ENCODE data around the gene PTPRR.

The PTPRR gene

GRCh38 chr12:70936203-70936813, 15.8 kb upstream of the PTPRR start:
- H2BK15ac ChIP-seq (replicated peaks; ENCODE audit: low read depth): no peak overlapping the region
- H3K79me1 ChIP-seq (ENCODE audit: low read length): no peaks in the 10 kb centered on the region
- no peaks in the 10 kb centered on the region for H3K79me2 ChIP-seq (ENCODE audit: control insufficient read depth, insufficient read depth, low read length)
- DNase-seq: no peak
- H4K8ac ChIP-seq (ENCODE audit: low read depth, low read length): no peak overlapping the region
- H2AK5ac ChIP-seq (ENCODE audit: low read length): no peak overlapping the region
- no peak overlapping the region for H3K4me3 ChIP-seq (ENCODE audit: low read length)
- H3K27ac ChIP-seq (ENCODE audit: low read depth, low read length): no peak overlapping the region
- H3K27me3 ChIP-seq (ENCODE audit: insufficient read depth, low read length, poor library complexity): no peaks in the 10 kb centered on the region
- H3K23ac ChIP-seq (ENCODE audit: low read length): no peak overlapping the region
- no peak overlapping the region for H3K18ac ChIP-seq (ENCODE audit: low read length)
- no peak overlapping the region for H3K9ac ChIP-seq (ENCODE audit: low read length)
- no peak overlapping the region for H2BK120ac ChIP-seq (ENCODE audit: low read depth, low read length)
- no peaks in the 10 kb centered on the region for H3K4me1 ChIP-seq (ENCODE audit: control insufficient read depth, low read depth, low read length)
- no peak overlapping the region for H3K4ac ChIP-seq (ENCODE audit: low read depth, low read length)
- no peak overlapping the region for H3K56ac ChIP-seq (ENCODE audit: low read length)
- no CpG with 5 or more reads among the region's 3 CpGs for WGBS (ENCODE audit: extremely low coverage, insufficient coverage, low lambda C conversion rate)
- no peak overlapping the region for H4K5ac ChIP-seq (ENCODE audit: low read length)
- no peaks in the 10 kb centered on the region for H3K36me3 ChIP-seq (ENCODE audit: control insufficient read depth, insufficient read depth, low read length)
- no peak overlapping the region for H3K4me2 ChIP-seq (ENCODE audit: low read length)
- no peak overlapping the region for H2BK5ac ChIP-seq (ENCODE audit: low read length)

- no peak overlapping the region for H4K5ac ChIP-seq (ENCODE audit: low read length)
- no peaks in the 10 kb centered on the region for H3K27me3 ChIP-seq (ENCODE audit: insufficient read depth, low read length, poor library complexity)
- no peak overlapping the region for H3K56ac ChIP-seq (ENCODE audit: low read length)
- no peak overlapping the region for H3K18ac ChIP-seq (ENCODE audit: low read length)
- H2BK5ac ChIP-seq (ENCODE audit: low read length): no peak overlapping the region
- no peak overlapping the region for H2BK120ac ChIP-seq (ENCODE audit: low read depth, low read length)
- no peaks in the 10 kb centered on the region for H3K79me2 ChIP-seq (ENCODE audit: control insufficient read depth, insufficient read depth, low read length)
- no peak overlapping the region for H2BK15ac ChIP-seq (replicated peaks; ENCODE audit: low read depth)
- H3K4ac ChIP-seq (ENCODE audit: low read depth, low read length): no peak overlapping the region
- no peaks in the 10 kb centered on the region for H3K36me3 ChIP-seq (ENCODE audit: control insufficient read depth, insufficient read depth, low read length)
- no peak overlapping the region for H3K4me2 ChIP-seq (ENCODE audit: low read length)
- no peaks in the 10 kb centered on the region for H3K79me1 ChIP-seq (ENCODE audit: low read length)
- H3K9ac ChIP-seq (ENCODE audit: low read length): no peak overlapping the region
- no peak overlapping the region for H3K23ac ChIP-seq (ENCODE audit: low read length)
- H3K4me3 ChIP-seq (ENCODE audit: low read length): no peak overlapping the region
- H3K4me1 ChIP-seq (ENCODE audit: control insufficient read depth, low read depth, low read length): no peaks in the 10 kb centered on the region
- no peak overlapping the region for H4K8ac ChIP-seq (ENCODE audit: low read depth, low read length)
- DNase-seq: no peak
- H3K27ac ChIP-seq (ENCODE audit: low read depth, low read length): no peak overlapping the region
- H2AK5ac ChIP-seq (ENCODE audit: low read length): no peak overlapping the region
- WGBS (ENCODE audit: extremely low coverage, insufficient coverage, low lambda C conversion rate): no CpG with 5 or more reads among the region's 4 CpGs
Measured at GRCh38 chr12:70933133-70933532, 12.6 kb upstream of the PTPRR start.

GRCh38 chr12:70929029-70929428, 8.5 kb upstream of the PTPRR start:
- no peak overlapping the region for H3K27ac ChIP-seq (ENCODE audit: low read depth, low read length)
- no peak overlapping the region for H3K4ac ChIP-seq (ENCODE audit: low read depth, low read length)
- DNase-seq: no peak
- H3K4me2 ChIP-seq (ENCODE audit: low read length): no peak overlapping the region
- no peak overlapping the region for H3K18ac ChIP-seq (ENCODE audit: low read length)
- no peaks in the 10 kb centered on the region for H3K79me1 ChIP-seq (ENCODE audit: low read length)
- H4K8ac ChIP-seq (ENCODE audit: low read depth, low read length): no peak overlapping the region
- no peak overlapping the region for H2BK120ac ChIP-seq (ENCODE audit: low read depth, low read length)
- H2AK5ac ChIP-seq (ENCODE audit: low read length): no peak overlapping the region
- no peak overlapping the region for H3K56ac ChIP-seq (ENCODE audit: low read length)
- no peaks in the 10 kb centered on the region for H3K4me1 ChIP-seq (ENCODE audit: control insufficient read depth, low read depth, low read length)
- no peak overlapping the region for H3K9ac ChIP-seq (ENCODE audit: low read length)
- H3K27me3 ChIP-seq (ENCODE audit: insufficient read depth, low read length, poor library complexity): no peaks in the 10 kb centered on the region
- H3K36me3 ChIP-seq (ENCODE audit: control insufficient read depth, insufficient read depth, low read length): no peaks in the 10 kb centered on the region
- H3K4me3 ChIP-seq (ENCODE audit: low read length): no peak overlapping the region
- H3K79me2 ChIP-seq (ENCODE audit: control insufficient read depth, insufficient read depth, low read length): no peaks in the 10 kb centered on the region
- no peak overlapping the region for H4K5ac ChIP-seq (ENCODE audit: low read length)
- no peak overlapping the region for H2BK15ac ChIP-seq (replicated peaks; ENCODE audit: low read depth)
- H2BK5ac ChIP-seq (ENCODE audit: low read length): no peak overlapping the region
- H3K23ac ChIP-seq (ENCODE audit: low read length): no peak overlapping the region

GRCh38 chr12:70928071-70928470, 7.5 kb upstream of the PTPRR start:
- no peaks in the 10 kb centered on the region for H3K79me2 ChIP-seq (ENCODE audit: control insufficient read depth, insufficient read depth, low read length)
- H4K8ac ChIP-seq (ENCODE audit: low read depth, low read length): no peak overlapping the region
- H2BK15ac ChIP-seq (replicated peaks; ENCODE audit: low read depth): no peak overlapping the region
- no peak overlapping the region for H3K4me2 ChIP-seq (ENCODE audit: low read length)
- H3K18ac ChIP-seq (ENCODE audit: low read length): no peak overlapping the region
- H3K4me1 ChIP-seq (ENCODE audit: control insufficient read depth, low read depth, low read length): no peaks in the 10 kb centered on the region
- no peaks in the 10 kb centered on the region for H3K79me1 ChIP-seq (ENCODE audit: low read length)
- no peak overlapping the region for H3K23ac ChIP-seq (ENCODE audit: low read length)
- H4K5ac ChIP-seq (ENCODE audit: low read length): no peak overlapping the region
- no peak overlapping the region for H2BK5ac ChIP-seq (ENCODE audit: low read length)
- H2BK120ac ChIP-seq (ENCODE audit: low read depth, low read length): no peak overlapping the region
- H3K27me3 ChIP-seq (ENCODE audit: insufficient read depth, low read length, poor library complexity): no peaks in the 10 kb centered on the region
- WGBS (ENCODE audit: extremely low coverage, insufficient coverage, low lambda C conversion rate): no CpG with 5 or more reads among the region's 1 CpG
- no peak for DNase-seq
- H3K4me3 ChIP-seq (ENCODE audit: low read length): no peak overlapping the region
- no peak overlapping the region for H3K9ac ChIP-seq (ENCODE audit: low read length)
- H3K4ac ChIP-seq (ENCODE audit: low read depth, low read length): no peak overlapping the region
- no peaks in the 10 kb centered on the region for H3K36me3 ChIP-seq (ENCODE audit: control insufficient read depth, insufficient read depth, low read length)
- no peak overlapping the region for H3K27ac ChIP-seq (ENCODE audit: low read depth, low read length)
- H3K56ac ChIP-seq (ENCODE audit: low read length): no peak overlapping the region
- no peak overlapping the region for H2AK5ac ChIP-seq (ENCODE audit: low read length)

GRCh38 chr12:70927356-70927755, 6.8 kb upstream of the PTPRR start:
- H3K4me2 ChIP-seq (ENCODE audit: low read length): no peak overlapping the region
- H3K4me1 ChIP-seq (ENCODE audit: control insufficient read depth, low read depth, low read length): no peaks in the 10 kb centered on the region
- H3K79me1 ChIP-seq (ENCODE audit: low read length): no peaks in the 10 kb centered on the region
- no peak overlapping the region for H3K23ac ChIP-seq (ENCODE audit: low read length)
- H2BK120ac ChIP-seq (ENCODE audit: low read depth, low read length): no peak overlapping the region
- H3K18ac ChIP-seq (ENCODE audit: low read length): no peak overlapping the region
- DNase-seq: no peak
- no peak overlapping the region for H3K56ac ChIP-seq (ENCODE audit: low read length)
- no CpG with 5 or more reads among the region's 2 CpGs for WGBS (ENCODE audit: extremely low coverage, insufficient coverage, low lambda C conversion rate)
- H3K4me3 ChIP-seq (ENCODE audit: low read length): no peak overlapping the region
- no peak overlapping the region for H3K4ac ChIP-seq (ENCODE audit: low read depth, low read length)
- no peaks in the 10 kb centered on the region for H3K36me3 ChIP-seq (ENCODE audit: control insufficient read depth, insufficient read depth, low read length)
- H4K8ac ChIP-seq (ENCODE audit: low read depth, low read length): no peak overlapping the region
- H2BK5ac ChIP-seq (ENCODE audit: low read length): no peak overlapping the region
- no peak overlapping the region for H4K5ac ChIP-seq (ENCODE audit: low read length)
- no peak overlapping the region for H2BK15ac ChIP-seq (replicated peaks; ENCODE audit: low read depth)
- H3K79me2 ChIP-seq (ENCODE audit: control insufficient read depth, insufficient read depth, low read length): no peaks in the 10 kb centered on the region
- H3K27me3 ChIP-seq (ENCODE audit: insufficient read depth, low read length, poor library complexity): no peaks in the 10 kb centered on the region
- no peak overlapping the region for H3K27ac ChIP-seq (ENCODE audit: low read depth, low read length)
- H3K9ac ChIP-seq (ENCODE audit: low read length): no peak overlapping the region
- H2AK5ac ChIP-seq (ENCODE audit: low read length): no peak overlapping the region

GRCh38 chr12:70925539-70925938, 5.0 kb upstream of the PTPRR start:
- no peaks in the 10 kb centered on the region for H3K4me1 ChIP-seq (ENCODE audit: control insufficient read depth, low read depth, low read length)
- no CpG with 5 or more reads among the region's 1 CpG for WGBS (ENCODE audit: extremely low coverage, insufficient coverage, low lambda C conversion rate)
- no peak overlapping the region for H2AK5ac ChIP-seq (ENCODE audit: low read length)

More at GRCh38 chr12:70925539-70925938, 5.0 kb upstream of the PTPRR start:
- no peak overlapping the region for H4K5ac ChIP-seq (ENCODE audit: low read length)
- no peak for DNase-seq
- no peaks in the 10 kb centered on the region for H3K79me1 ChIP-seq (ENCODE audit: low read length)
- no peaks in the 10 kb centered on the region for H3K27me3 ChIP-seq (ENCODE audit: insufficient read depth, low read length, poor library complexity)
- H2BK120ac ChIP-seq (ENCODE audit: low read depth, low read length): no peak overlapping the region
- H3K36me3 ChIP-seq (ENCODE audit: control insufficient read depth, insufficient read depth, low read length): no peaks in the 10 kb centered on the region
- no peak overlapping the region for H3K4ac ChIP-seq (ENCODE audit: low read depth, low read length)
- H3K56ac ChIP-seq (ENCODE audit: low read length): no peak overlapping the region
- no peak overlapping the region for H3K23ac ChIP-seq (ENCODE audit: low read length)
- H3K9ac ChIP-seq (ENCODE audit: low read length): no peak overlapping the region
- no peak overlapping the region for H3K4me3 ChIP-seq (ENCODE audit: low read length)
- H3K18ac ChIP-seq (ENCODE audit: low read length): no peak overlapping the region
- no peak overlapping the region for H3K4me2 ChIP-seq (ENCODE audit: low read length)
- H2BK15ac ChIP-seq (replicated peaks; ENCODE audit: low read depth): no peak overlapping the region
- no peak overlapping the region for H2BK5ac ChIP-seq (ENCODE audit: low read length)
- no peak overlapping the region for H3K27ac ChIP-seq (ENCODE audit: low read depth, low read length)
- H4K8ac ChIP-seq (ENCODE audit: low read depth, low read length): no peak overlapping the region
- no peaks in the 10 kb centered on the region for H3K79me2 ChIP-seq (ENCODE audit: control insufficient read depth, insufficient read depth, low read length)

All from mesendoderm (in vitro differentiated cells).